Measurements from ENCODE around the gene CEP128.

GRCh38 chr14:80957613-80958012 lies 16.1 kb upstream of the CEP128 start:
- no peak for TF ChIP-seq EZH2phosphoT487 (IDR thresholded peaks at IDR 0.05; ENCODE audit: borderline replicate concordance, low read depth, low read length)
- TF ChIP-seq, protein P1, sequence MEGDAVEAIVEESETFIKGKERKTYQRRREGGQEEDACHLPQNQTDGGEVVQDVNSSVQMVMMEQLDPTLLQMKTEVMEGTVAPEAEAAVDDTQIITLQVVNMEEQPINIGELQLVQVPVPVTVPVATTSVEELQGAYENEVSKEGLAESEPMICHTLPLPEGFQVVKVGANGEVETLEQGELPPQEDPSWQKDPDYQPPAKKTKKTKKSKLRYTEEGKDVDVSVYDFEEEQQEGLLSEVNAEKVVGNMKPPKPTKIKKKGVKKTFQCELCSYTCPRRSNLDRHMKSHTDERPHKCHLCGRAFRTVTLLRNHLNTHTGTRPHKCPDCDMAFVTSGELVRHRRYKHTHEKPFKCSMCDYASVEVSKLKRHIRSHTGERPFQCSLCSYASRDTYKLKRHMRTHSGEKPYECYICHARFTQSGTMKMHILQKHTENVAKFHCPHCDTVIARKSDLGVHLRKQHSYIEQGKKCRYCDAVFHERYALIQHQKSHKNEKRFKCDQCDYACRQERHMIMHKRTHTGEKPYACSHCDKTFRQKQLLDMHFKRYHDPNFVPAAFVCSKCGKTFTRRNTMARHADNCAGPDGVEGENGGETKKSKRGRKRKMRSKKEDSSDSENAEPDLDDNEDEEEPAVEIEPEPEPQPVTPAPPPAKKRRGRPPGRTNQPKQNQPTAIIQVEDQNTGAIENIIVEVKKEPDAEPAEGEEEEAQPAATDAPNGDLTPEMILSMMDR (conservative IDR thresholded peaks at IDR 0.05; ENCODE audit: low read length): no peak

Data from OCI-LY7 (cell line).